Nucleus accumbens (tissue), 56 donors: ENCODE results near the gene PEX10.

Source experiments
- DNase-seq, 56 donors: peaks; one replicate each; lab custom pipeline; 2025; lab: John Stamatoyannopoulos, UW

Gene PEX10

DNA sequence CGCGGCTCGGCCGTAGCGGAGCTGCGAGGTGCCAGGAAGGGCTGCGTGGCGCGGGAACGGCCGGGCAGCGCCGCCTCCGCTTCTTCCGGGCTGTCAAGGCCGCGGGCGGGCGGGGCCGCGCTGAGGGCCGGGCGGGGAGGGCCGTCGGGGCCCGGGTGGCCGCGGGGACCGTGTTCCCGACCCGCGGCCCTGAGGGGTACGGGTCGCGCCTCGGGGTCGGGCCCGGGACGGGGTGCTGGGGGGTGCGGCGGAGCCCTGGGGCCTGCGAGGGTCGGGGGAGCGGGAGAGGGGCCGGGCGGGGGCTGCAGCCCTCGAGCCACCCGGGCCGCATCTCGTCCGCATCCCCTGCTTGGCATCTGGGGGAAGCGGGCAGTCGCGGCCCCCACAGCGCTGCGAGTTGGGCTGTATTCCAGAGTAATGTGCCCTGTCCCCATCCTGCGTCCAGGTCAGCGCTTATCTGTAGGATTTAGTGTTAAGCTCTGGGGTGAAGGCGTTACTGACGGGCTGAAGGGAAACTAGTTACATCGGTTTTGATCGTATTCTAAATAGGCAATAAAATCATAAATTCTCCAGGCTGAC is 20.3 kb downstream of the PEX10 start:
- no peak for DNase-seq

DNA sequence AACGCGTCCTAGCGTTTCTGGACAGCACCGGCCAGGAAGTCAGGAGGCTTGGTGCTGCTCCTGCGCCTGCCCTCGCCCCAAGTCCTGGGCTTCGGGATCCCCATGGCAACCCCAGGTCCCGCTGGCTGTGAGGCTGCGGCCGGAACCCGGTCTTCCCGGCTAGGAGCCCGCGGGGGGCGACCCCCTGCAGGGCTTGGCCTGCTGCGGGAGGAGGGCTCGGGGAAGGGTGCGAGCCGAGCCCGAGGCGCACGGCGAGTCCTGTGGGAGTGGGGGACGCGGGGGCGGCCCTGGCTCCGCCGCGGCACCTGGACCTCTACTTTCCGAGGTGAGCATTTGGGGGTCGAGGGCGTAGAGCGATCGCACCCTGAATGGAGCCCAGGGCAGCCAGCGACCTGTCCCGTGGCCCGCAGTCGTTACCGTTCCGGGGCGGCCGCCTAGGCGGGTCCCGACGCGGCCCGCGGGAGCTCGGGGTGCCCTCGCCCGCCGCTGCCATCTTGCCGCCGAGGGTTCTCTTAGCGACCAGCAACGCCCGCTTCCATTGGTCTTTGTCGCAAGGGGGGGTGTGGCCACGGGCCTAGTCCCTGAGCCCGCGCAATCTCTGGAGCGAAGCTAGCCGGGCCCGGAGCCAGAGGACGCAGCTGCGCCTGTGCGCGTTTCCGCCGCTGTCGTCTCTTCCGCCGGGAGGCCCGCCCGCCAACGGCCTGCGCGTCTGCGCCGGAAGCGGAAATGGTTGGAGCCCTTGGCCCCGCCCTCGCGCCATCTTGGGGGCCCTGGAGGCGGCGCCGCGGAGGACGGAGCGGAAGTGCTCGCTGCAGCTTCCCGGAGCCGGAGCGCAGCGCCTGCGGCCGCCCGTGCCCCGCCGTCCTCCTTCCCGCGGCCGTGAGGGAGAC is 21.1 kb downstream of the PEX10 start, which contains the start of the genes MORN1 and RER1:
Gene MORN1, minus strand, starts transcription at position 514 of the 890 bp plus-strand sequence. Its CDS starts 21 bp downstream, at position 493.
Gene RER1, plus strand, starts transcription at position 801 of the 890 bp plus-strand sequence. CDS start 3,950 bp downstream, outside the sequence.
- DNase-seq: peak; percentile 76 to 99 (median 97)

DNA sequence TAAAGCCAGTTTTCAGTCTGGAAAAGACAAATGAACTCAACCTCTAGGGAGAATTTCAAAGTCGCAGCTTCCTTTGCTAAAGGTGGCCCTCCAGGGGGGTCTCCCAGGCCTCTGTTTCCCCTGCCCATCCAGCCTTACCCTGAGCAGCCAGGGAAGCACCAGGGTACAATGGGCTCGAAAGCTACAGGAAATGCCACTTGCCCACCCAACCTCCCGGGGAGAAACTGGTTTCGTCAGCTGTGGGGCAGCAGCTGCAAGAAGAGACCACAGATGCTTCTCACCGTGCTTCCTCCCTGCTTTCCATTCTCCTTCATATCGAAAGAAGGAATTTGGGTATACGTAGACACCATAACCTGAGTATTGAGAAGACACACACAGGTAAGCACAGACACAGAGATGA is 22.7 kb downstream of the PEX10 start:
- no peak for DNase-seq

DNA sequence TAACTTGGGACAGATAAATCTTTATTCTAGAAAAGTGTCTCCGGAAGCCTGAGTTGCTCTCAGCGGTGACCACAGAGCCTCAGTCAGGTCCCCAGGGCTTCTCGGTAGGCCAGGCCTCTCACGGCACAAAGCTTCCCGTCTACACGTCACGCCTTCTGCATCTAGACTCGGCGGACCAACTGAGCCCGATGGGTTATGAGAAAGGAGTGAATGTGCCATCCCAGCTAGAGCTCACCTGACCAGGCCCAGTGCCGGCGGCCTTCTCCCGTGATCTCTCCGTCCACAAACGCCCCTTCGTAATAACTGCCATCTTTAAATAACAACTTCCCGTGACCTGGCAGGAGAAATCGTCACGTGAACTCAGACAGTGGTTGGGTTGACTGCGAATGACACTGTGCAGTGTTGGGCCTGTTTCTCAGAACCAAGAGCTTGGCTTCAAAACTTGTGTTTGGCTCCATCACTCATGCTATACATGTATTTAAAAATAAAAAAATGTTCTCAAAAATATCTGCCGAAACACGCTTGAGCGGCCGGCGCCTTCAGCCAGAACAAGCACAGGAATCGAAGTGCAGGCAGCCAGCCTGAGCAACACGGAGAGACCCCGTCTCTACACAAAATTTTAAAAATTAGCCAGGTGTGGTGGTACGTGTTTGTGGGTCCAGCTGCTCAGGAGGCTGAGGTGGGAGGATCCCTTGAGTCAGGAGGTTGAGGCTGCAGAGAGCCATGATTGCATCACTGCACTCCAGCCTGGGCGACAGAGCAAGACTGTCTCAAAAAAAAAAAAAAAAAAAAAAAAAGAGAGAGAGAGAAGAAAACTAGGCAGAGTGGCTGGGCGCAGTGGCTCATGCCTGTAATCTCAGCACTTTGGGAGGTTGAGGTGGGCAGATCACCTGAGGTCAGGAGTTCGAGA is 24.1 kb downstream of the PEX10 start:
- DNase-seq: no peak

DNA sequence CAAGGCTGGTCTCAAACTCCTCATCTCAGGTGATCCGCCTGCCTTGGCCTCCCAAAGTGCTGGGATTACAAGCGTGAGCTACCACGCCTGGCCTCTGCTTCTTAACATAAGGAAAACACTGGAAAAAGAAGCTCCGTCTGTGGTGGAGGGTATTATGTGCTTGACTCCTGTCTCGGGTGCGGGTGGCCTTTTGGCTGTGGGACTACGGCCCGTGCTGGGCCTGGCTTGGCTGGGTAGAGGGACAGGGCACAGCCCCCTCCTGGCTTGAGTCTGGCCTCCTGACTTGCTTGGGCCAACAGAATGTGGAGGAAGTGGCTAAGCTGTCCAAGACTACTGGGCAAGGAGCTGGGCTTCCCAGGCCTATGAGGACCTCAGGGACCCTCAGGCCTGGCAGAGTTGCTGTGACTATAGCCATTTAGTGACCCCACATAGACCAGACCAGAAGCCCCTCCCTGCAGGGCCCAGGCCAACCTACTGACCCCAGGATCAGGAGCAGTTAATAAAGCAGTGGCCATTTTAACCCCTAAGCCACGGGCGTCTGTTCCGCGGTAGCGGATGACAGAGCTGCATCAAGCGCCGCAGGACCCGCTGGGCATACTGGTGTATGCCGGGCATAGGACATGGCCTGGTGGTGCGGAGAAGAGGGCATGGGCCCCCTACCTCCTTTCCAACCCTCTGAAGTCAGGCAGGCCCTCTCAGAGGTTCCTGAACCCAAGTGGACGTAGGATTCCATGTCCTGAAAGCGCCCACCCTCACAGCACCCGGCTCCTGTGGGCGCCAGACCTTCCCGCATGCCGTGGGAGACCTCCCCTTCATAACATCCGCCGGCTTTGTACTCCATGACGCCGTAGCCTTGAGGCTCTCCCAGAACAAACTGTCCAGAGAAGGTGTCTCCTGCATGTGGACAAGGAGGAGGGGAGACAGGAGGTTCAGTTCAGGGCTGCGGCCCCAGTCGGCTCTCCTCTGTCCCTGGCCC is 25.4 kb downstream of the PEX10 start:
- DNase-seq: no peak

DNA sequence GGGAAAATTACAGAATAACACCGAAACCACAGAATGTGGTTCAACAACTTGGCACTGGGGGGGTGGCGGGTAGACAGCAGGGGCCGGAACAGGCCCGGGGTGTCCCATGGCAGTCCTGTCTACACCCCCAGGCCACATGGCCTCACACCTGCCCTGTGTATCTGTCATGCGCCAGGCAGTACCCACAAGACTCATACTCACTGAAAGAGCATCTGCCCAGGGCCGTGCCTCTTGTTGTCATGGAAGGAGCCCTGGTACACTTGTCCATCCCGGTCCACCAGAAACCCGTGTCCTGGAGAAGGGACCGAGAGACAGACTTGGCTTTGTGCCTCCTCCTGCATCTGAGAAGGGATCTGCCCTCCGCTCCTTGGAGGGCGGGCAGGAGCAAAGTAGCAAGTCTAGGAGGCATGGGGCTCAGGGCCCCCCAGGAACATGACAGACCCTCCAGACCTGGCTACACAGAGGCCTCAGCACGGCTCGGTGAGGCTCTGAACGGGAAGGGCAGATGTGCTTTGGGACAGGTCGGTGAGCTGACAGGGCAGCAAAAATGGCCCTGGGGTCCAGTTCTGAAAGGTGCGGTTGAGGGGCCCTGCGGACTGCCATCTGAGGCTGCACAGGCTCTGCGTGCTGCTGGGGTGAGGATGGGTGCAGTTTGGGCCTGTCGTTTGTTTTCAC is 26.6 kb downstream of the PEX10 start:
- no peak for DNase-seq

DNA sequence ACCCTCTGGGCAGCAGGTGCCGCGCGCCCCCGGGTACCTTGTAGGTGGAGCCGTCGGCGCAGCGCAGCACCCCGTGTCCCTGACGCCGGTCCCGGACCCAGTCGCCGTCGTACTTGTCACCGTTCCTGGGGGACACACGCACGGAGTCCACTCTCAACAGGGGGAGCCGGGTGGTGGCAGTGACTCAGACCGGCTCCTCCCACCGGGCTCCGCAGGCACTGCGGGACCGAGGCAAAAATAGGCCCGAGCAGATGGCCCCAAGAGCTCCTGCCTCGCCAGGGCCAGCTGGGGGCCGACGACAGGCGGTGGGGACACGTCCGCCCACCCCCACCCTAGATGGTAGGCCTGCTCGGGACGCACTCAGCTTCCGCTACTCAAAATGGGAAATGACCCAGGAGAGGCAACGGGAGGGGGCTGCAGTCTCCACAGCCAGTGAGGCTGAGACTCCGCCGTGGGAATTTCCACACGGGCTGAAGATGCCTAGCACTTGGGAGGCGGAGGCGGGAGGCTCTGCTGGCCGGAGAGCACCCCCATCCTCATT is 27.4 kb downstream of the PEX10 start:
- no peak for DNase-seq

DNA sequence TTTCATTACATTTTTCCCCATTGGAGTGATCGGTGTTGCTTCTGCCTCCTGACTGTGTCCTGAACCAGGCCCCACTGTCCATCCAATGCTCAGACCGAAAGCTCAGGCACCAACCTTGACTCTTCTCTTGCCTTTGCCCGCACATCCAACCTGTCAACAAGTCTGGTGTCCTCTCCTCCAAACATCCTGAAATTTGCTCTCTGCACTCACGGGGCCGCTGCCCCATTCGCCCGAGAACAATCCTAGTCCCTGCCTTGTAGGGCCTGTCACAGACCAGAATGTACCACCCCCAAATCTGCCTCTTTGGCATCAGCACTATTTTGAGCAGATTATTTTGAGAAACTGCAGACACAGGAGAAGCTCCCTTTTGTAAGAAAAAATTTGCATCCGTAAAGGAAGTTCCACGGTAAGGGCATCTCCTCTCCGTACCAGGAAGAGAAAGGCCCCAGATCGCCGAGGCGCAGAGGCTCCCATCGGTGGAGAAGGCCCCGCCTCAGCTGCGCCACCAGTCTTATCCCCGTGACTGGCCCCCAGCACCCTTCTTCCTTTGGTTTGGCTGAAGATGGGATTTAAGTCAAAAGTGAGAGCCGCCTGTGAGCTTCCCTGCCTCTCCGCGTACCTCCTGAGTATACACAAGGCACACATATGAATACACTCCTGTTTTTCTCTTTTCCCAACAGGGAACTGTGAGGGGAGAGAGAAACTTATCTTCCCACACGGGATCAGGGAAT is 28.1 kb downstream of the PEX10 start:
- no peak for DNase-seq

DNA sequence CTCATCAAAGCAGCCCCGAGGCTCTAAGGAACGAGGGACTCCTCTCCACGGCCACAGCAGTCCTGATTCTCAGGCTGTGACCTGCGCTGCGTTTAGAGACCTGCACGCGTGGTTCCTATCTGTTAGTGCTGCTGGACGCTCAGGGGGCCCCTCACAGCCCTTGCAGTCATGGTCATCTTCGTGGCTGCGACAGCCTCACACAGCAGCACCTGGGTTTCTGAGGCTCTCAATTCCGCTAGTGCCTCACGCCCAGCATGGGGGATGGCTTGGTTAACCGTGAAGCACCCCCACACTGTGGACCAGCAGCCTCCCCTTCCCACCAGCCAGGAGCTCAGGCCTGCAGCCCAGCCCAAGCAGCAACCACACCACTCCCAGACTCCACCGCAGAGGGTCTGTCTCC is 28.8 kb downstream of the PEX10 start:
- DNase-seq: no peak

DNA sequence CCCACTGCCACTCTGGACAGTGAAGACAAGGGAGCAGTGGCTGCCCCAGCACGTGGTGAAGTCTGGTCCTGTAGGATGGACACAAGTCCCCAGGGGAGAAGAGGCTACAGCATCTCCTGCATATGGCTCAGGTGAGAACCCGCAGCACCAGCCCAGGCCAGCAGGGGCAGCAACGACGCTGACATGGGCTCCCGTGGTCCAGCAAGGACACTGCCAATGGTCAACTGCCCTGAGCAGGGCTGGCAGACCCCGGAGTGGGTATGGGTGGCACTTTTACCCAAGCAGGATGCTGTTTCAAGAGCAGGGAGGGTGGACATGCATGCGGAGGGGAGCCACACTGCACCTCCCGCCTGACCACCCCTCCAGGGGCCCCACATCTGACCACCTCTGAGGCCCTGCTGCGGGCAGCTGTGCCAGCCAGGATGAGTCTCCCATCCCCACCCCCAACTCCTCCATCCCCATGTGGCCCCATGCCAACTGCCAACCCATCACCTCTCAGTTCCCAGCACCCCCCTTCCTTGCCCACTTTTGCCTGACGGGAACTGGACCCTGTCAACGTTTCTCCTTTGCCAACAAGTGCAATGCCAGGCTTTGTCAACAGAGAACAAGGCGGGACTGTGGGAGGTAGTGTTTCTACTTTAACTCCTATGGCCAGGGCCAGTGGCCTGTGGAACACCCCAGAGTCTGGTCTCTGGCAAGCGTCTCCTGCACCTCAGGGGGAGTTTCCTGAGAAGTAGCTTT is 29.6 kb downstream of the PEX10 start:
- peak in 1 of 56 donors; percentile 19 for DNase-seq

DNA sequence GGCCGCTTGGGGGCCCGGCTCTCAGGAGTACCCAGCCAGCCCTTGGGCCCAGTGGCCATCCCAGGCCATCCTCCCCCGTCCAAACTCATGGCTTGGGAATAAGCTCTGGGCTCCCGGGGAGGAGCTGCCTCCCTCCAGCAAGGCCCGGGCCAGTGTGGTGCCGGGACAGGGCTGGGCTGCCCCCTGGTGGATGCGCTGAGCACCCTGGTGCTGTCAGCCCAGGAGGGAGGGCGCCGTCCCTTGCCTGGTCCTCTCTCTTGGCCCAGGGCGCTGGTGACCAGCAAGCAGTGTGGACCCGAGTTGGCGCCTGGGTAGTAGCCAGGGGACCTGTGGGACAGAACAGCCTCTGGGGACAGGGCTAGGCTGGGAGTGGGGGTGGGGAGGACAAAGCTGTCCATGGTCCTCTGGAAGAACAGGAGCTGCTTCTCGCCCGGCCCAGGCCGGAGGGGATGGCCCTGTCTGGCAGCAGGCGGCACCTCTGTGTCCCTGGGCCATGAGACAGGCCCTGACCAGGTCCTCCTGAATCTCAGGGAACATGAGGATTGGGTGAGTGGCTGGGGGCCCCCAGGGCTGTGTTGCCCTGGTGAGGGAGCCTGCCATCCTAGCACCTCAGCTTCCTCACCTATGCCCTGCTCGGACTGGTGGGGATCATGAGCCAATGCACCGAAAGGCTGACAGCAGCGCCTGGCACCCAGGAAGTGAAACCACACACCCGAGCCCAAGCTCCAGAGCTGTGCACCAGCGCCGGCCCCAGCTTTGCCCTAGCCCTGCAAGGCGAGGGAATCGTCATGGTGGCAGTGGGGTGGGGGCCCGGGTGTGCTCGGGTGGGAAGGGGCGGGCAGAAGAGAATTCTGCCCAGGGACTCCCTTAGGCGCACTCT is 30.4 kb downstream of the PEX10 start:
- DNase-seq: peak in 51 of 56 donors; percentile 14 to 80 (median 54)

DNA sequence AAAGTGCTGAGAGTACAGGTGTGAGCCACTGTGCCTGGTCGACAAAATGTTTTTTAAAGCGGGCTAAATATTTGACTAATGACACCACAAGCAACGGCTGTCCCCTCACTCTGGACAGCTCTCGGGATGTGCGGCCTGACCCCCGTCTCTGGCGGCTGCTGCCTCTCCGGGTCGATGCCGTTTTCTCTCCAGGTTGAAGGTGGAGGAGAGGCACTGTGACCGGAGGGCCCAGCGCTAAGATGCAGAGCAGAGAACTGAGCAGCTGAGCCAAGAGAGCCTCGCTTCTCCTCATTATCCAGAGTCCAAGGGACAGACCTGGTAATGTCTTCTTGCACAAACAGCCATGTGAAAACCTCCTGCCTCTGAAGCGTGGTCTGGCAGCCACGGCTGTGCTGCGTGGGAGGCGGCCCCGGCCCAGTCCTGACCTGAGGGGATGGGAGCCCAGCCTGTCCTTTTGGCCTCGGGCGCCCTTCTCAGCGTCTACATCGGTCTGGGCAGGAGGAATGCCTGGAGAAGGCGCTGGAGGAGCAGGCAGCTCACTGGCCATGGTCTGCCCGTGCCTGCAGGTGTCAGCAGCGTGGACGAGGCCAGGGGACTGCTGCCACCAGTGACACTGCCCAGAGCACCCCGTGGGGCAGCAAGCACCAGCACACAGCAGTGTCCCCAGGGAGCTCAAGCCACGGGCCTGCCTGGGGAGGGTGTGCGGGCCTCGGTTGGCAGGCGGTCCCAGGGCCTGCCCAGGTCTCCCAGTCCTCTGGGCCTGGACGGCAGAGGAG is 31.4 kb downstream of the PEX10 start:
- DNase-seq: no peak

DNA sequence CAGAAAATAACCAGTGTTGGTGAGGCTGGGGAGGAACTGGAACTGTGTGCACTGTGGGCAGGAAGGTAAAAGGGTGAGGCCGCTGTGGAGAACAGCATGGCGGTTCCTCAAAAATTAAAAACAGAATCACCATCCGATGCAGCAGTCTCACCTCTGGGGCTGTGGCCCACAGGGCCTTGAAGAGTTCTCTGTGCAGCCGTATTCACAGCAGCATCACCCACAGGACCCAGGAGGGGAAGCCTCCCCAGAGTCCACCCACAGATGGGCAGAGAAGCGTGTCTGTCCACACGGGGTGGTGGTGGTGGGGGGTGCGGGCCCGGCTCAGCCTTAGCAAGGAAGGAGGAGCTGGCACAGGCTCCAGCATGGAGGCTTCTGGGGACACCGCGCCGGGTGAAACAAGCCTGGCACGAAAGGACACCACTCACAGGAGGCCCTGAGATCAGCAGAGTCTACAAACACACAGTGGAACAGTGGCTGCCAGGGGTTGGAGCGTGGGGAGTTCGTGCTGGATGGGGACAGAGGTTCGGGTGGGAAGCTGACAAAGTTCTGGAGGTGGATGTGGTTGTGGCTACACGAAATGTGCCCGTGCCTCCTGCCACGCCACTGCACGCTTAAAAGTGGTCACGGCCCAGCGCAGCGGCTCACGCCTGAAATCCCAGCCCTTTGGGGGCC is 32.5 kb downstream of the PEX10 start:
- DNase-seq: no peak

DNA sequence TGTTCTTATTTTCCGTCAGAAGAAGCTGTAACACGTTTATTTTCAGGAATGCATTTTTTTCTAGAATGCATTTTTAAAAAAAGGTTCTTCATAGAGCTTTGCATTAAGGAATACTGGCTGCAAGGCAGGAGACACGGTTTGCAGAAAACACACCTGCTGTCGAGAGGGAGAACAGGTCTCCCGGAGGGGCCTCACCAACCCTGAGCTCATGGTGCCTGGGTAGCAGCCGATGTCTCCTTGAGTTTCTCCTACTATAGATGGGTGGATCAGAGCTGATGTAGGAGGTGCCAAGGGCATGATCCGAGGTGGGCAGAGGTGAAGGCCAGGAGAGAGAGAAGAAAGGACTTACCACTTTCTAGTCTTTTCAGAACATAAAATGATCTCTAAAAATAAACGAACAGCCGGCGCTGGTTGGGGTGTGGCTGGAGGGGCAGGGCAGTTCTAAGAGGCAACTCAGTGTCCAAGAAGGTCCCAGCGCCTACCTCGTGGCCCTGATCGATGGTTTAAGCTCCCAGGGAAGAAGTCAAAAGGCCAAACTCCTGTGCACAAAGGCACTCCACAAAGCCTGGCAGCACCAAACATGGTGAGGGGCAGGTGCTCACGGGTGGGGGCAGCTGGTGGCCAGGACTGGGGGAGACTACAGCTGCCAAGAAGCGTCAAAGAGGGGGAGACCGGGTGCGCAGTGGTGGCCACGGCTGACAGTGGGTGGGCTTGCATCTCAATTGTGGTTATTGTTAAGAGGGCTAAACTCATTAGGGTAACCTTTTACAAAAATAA is 33.2 kb downstream of the PEX10 start:
- no peak for DNase-seq
